GM12873 (cell line): Measurements from ENCODE around the gene UBE2L3.

Experiments
- CTCF ChIP-seq: IDR thresholded peaks from 2 replicates; pipeline ENCODE4 v1.5.1; 2012; ENCODE audit warnings: low read depth, mild to moderate bottlenecking, moderate library complexity, low read length, control low read depth; ENCODE audit not compliant: insufficient read depth; ENCODE audit errors: missing control alignments

The UBE2L3 gene

GRCh38 chr22:21652547-21653545 lies 85.3 kb downstream of the UBE2L3 start:
- peak; percentile 31 for TF ChIP-seq CTCF

DNA sequence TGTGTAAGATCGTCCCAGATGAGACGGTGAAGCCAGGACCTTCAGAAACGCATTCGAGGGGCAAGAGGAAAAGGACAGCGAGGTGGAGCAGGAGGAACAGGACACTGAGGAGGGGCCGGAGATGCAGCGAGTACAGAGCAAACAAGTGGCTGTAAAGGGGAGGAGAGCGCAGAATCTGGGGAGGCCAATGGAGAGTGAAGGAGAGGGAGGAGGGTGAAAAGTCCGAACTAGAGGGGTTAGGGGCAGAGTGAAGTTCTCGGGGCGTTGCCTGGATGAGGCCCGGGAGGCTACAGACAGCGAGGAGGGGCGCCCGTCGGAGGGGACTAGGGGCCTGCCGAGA lies 89.5 kb downstream of the UBE2L3 start:
- TF ChIP-seq CTCF = no peak

DNA sequence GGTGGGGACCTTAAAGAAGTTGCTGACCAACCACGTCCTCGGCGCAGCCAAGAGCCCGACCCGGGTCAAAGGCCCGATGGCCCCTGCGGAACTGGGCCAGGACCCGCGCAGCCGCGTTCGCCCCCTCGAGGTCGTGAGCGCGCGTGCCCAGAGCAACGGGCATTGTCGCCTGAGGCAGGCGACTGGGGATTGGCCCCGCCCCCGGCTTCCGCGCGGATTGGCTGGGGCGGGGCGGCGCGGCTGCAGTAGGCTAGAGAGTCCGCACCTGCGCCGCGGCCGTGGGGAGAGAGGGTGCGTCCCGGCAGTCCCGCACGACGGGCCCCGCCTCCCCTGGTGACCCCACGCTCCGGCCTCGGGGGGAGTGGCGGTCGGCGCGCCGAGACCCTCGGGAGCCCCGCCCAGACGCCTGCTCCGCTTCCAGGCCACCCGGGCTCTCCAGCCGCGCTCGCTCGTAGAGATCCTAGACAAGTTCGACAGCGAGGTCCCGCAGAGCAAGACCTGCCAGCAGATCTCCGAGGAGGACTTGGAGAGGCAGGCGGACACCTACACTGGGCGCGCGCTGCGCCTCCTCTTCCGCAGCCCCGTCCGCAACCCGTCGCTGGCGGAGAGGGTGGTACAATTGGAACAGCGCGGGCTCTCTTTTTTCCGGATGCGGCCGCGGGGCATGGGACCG lies 90.0 kb downstream of the UBE2L3 start:
- peak; percentile 36 for TF ChIP-seq CTCF

DNA sequence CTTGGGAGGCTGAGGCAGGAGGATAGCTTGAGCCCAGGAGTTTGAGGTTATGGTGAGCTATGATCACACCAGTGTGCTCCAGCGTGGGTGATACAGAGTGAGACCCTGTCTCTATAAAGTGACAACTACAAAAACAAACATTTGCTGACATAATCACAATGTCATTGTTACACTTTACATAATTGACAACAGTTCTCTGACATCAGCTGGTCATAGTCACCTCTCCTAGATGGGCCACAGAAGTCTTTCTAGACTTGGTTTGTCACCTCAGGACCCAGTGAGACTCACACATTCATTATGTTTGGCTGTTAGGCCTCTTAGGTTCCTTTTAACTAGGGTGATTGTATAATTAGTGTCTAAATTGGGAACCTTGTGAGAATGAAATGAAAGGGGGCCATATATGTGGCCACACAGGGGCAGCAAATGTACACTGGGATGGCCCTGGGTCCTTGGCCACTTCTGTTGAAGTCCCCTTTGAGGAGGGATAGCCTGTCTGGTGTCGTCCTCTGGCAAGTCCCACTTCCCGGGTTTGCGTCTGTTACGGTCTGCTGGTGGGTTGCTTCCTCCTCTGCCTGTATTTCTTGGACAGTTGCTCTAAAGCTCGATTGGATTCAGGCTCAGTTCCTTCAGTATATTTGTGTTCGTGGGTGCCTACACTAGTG lies 92.5 kb downstream of the UBE2L3 start:
- no peak for TF ChIP-seq CTCF

DNA sequence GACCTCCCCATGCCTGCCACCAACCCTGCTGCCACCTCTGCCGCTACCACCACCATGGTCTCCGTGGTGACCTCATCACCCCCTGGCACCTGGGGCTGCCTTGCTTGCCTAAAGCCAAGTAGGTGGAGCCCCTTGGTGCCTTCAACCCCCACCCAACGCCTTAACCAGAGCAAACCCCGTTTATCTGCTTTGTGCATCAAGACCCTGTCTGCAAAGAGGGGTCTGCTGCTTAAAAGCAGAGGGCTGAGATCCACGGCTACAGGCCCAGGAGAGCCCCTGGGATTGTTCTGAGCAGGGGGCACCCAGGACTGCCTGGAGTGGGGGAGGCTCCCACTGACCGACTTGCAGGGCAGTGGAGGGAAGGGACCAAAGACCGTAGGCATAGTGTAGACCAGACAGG lies 93.4 kb downstream of the UBE2L3 start:
- no peak for TF ChIP-seq CTCF

GRCh38 chr22:21661991-21662390 lies 94.5 kb downstream of the UBE2L3 start:
- no peak for TF ChIP-seq CTCF

DNA sequence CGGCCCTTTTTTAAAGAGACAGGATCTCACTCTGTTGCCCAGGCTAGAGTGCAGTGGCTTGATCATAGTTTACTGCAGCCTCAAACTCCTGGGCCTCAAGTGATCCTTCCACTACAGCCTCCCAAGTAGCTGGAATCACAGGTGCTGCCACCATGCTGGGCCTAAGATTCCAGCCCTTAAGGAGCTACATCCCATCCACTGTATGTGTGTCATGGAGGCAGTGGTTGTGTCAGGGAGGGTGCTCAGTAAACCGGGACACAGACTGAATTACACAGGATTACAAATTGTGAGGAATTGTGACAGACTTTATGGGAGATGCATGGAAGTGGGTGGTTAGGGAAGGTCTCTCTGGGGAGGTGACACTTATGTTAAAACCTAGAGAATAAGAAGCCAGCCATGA lies 96.2 kb downstream of the UBE2L3 start:
- no peak for TF ChIP-seq CTCF
